Left kidney (tissue), 2 donors: ENCODE data around the gene PCBP3. TPM values are rescaled to one million over a fixed set of nuclear protein-coding genes. Genes with fewer than 3 reads are reported as not detected.

Source experiments
- DNase-seq: peaks from one replicate; pipeline ENCODE4 v3.0.0-alpha.2; 2013
- polyA plus RNA-seq: library from polyadenylated mRNA; unstranded; fragments of 120-200 nt; gene quantifications from one replicate; pipeline ENCODE4 v1.2.1, GENCODE V29; 2013; ENCODE audit not compliant: insufficient read length

PCBP3 gene
- polyA plus RNA-seq, 1 donor = 2.0 TPM

DNA sequence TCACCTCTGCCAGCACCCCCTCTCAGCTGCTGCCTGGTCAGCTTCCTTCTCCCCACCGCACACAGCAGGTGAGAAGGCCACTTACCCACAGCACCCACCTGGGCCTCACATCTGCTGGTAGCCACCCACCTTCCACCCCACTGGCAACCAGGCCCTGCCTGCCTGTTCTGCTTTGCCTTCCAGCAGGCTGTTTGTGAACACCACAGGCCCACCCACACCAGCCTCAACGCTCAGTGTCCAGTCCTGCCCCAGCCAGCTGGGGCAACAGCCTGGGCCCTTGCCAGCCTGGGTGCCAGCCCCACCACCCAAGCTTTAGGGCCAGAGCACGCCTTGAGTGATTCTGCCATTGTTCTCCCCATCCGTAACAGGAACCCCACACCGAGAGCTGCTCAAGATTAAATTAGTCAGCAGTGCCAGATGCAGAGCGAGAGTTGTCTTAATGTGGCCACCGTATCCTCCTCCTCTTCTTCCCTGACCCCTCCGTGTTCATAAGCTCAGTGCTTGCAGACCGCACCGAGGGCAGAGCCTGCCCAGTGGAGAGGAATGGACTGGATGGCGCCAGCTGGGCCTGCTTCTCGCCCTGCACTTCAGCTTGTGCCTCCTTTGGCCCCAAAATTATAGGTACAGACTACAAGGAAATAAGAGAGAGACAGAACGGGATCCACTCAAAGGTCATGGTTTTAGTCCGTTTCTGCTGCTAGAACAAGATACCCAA lies 217.8 kb downstream of the PCBP3 start:
- no peak for DNase-seq

GRCh38 chr21:45862543-45863207 lies 219.2 kb downstream of the PCBP3 start:
- no peak for DNase-seq

- DNase-seq = no peak
Observed at GRCh38 chr21:45863267-45863666, 219.7 kb downstream of the PCBP3 start.

DNA sequence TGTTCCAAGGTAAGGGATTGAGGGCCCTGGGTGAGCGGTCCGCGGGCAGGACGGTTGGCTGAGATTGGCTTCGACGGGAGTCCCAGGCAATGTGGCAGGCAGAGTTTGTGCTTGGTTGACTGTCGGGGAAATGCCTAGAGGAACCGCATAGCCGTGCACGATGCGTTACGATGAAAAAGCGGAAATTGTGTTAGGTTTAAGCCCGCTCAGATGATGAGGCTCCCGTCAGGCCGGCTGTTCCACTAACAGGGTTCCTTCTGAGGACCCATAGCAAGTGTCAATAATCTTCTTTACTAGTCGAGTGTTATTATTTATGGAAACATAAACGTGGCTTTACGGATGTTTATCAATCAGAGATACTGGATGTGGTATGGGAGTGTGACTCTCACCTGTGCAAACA lies 220.2 kb downstream of the PCBP3 start:
- no peak for DNase-seq

- DNase-seq = no peak
Observed at GRCh38 chr21:45864436-45864835, 220.9 kb downstream of the PCBP3 start.

GRCh38 chr21:45865106-45865835 lies 221.7 kb downstream of the PCBP3 start:
- DNase-seq = no peak

DNA sequence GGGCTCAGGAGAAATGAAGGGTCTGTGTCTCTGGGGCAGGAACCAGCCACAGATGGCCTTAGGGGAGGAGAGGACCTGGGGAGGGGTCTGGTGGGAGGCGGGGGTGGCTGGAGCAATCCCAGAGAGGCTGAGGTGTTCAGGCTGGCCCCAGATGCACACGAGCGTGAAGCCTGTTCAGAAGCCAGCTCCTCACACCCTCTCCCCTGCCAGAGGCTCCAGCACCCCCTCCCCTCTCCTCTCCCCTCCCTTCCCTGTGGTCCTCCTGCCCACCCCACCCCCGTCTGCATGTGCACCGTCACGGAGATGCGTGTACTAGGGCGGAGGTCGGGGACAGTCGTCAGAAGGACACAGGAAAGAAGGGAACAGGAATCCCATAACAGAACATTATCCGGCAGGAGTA lies 223.0 kb downstream of the PCBP3 start:
- DNase-seq = no peak

- DNase-seq = no peak
Observed at GRCh38 chr21:45867041-45867666, 223.6 kb downstream of the PCBP3 start.

DNA sequence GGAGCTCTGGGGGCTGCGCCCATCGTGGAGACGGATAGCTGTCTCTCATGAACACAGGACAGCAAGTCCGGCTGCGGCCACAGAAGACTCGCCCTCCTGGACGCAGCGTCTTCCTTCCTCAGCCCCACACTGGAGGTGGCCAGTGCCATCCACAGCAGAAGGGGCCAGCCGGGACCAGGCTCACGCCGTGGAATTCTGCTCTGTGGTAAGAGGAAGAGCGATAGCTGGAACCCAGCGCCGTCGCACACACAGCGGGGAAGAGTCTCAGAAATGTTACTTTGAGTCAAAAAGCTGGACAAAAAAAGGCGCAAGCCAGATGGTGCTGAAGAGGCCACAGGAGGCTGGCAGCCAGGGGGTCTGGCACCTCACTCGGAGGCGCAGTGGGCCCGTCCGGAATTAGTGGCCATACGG lies 224.2 kb downstream of the PCBP3 start:
- no peak for DNase-seq

GRCh38 chr21:45868086-45868485 lies 224.6 kb downstream of the PCBP3 start:
- DNase-seq = no peak

- DNase-seq = no peak
Observed at GRCh38 chr21:45868488-45868887, 225.0 kb downstream of the PCBP3 start.

- DNase-seq = no peak
Observed at GRCh38 chr21:45869121-45870007, 225.8 kb downstream of the PCBP3 start.

- DNase-seq = no peak
Observed at GRCh38 chr21:45870421-45870820, 226.9 kb downstream of the PCBP3 start.

- no peak for DNase-seq
Observed at GRCh38 chr21:45870851-45871615, 227.5 kb downstream of the PCBP3 start.

- DNase-seq = no peak
Observed at GRCh38 chr21:45871616-45872236, 228.2 kb downstream of the PCBP3 start.

DNA sequence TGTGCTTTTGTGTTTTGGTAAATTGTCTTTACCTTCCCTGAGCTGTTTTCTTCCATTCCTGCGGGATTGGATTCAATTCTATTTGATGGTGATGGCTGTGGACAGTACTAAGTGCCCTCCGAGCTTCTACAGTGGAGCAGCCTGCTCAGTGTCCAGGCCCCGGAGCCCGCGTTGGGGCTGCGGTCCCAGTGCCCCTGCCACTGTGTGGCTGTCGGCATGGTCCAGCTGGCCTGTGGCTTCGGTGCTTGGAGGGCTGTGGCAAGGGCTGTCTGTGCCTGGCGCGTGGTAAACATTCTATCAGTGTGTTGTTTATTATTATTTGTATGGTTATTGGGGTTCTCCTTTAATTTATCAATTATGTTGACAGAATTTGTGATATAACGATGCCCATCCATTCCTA lies 228.9 kb downstream of the PCBP3 start:
- DNase-seq = no peak

- DNase-seq = no peak
Observed at GRCh38 chr21:45872902-45873301, 229.4 kb downstream of the PCBP3 start.

DNA sequence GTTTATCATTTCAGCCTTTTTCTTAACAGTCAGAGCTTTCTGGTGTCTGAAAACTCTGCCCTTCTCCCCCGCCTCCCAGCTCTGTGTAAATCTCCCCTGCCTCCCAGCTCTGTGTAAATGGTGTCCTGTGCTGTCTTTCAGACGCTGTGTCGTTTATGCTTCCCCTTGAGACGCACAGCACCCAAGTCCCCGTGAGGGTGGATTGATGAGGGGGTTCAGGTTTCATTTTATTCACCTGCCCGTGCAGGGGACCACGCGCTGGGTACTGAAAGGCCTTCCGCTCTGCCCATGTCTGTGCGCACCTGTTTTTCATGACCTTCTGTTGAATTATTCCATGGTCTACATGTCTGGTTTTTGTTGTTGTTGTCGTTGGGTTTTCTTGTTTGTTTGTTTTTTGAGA lies 229.9 kb downstream of the PCBP3 start:
- no peak for DNase-seq

GRCh38 chr21:45873866-45874265 lies 230.3 kb downstream of the PCBP3 start:
- DNase-seq = no peak

- DNase-seq = no peak
Observed at GRCh38 chr21:45874716-45875415, 231.3 kb downstream of the PCBP3 start.
